D721Med (cell line): Measurements from ENCODE around the gene CD4.

Source experiments
- DNase-seq: peaks from one replicate; pipeline ENCODE4 v3.0.0; 2011; ENCODE audit warnings: low spot score; ENCODE audit not compliant: insufficient read length
- FAIRE-seq: peaks from 2 replicates; lab custom pipeline; 2011; peaks lifted over from hg19 to GRCh38; lab: Jason Lieb, UNC
- TF ChIP-seq, protein P1 (sequence below): IDR thresholded peaks from 2 replicates; pipeline ENCODE4 v1.5.1; 2012; ENCODE audit warnings: mild to moderate bottlenecking, control low read depth; ENCODE audit not compliant: insufficient read depth; ENCODE audit errors: missing control alignments

Gene CD4

GRCh38 chr12:6838854-6839253 lies 49.5 kb downstream of the CD4 start:
- FAIRE-seq (no peak), DNase-seq (no peak)
- TF ChIP-seq, protein P1, sequence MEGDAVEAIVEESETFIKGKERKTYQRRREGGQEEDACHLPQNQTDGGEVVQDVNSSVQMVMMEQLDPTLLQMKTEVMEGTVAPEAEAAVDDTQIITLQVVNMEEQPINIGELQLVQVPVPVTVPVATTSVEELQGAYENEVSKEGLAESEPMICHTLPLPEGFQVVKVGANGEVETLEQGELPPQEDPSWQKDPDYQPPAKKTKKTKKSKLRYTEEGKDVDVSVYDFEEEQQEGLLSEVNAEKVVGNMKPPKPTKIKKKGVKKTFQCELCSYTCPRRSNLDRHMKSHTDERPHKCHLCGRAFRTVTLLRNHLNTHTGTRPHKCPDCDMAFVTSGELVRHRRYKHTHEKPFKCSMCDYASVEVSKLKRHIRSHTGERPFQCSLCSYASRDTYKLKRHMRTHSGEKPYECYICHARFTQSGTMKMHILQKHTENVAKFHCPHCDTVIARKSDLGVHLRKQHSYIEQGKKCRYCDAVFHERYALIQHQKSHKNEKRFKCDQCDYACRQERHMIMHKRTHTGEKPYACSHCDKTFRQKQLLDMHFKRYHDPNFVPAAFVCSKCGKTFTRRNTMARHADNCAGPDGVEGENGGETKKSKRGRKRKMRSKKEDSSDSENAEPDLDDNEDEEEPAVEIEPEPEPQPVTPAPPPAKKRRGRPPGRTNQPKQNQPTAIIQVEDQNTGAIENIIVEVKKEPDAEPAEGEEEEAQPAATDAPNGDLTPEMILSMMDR, result no peak

- TF ChIP-seq, protein P1, result no peak
- DNase-seq (no peak), FAIRE-seq (peak; percentile 21)
Observed at GRCh38 chr12:6839482-6840201, 50.3 kb downstream of the CD4 start.

DNA sequence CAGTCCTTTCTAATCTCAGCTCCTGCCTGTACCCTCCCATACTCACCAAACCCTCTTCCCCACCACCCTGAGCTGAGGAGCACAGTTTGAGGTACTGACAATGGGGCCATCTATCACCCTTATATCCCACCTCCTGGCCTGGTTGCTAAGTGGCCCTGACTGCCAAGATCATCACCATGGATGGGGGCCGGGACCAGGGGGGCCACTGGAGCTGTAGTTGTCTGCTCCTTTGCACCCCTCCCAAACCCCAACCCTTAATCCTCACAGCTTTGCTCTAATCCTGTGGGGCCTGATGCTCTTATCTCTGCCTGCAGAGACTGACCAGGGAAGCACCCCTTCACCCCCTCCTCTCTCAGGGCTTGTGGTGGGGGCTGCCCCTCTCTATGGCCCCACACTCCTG lies 51.0 kb downstream of the CD4 start:
- TF ChIP-seq, protein P1, result no peak
- peak; percentile 83 for FAIRE-seq
- no peak for DNase-seq

- FAIRE-seq, result no peak
- DNase-seq, result no peak
- TF ChIP-seq, protein P1, result no peak
Observed at GRCh38 chr12:6840761-6841515, 51.6 kb downstream of the CD4 start, which contains the start of gene GNB3. Gene GNB3 (plus strand): TSS chr12:6840925. CDS start chr12:6841288, 363 bp downstream.

- TF ChIP-seq, protein P1, result no peak
- no peak for FAIRE-seq
- DNase-seq, result no peak
Observed at GRCh38 chr12:6842075-6842474, 52.7 kb downstream of the CD4 start.

DNA sequence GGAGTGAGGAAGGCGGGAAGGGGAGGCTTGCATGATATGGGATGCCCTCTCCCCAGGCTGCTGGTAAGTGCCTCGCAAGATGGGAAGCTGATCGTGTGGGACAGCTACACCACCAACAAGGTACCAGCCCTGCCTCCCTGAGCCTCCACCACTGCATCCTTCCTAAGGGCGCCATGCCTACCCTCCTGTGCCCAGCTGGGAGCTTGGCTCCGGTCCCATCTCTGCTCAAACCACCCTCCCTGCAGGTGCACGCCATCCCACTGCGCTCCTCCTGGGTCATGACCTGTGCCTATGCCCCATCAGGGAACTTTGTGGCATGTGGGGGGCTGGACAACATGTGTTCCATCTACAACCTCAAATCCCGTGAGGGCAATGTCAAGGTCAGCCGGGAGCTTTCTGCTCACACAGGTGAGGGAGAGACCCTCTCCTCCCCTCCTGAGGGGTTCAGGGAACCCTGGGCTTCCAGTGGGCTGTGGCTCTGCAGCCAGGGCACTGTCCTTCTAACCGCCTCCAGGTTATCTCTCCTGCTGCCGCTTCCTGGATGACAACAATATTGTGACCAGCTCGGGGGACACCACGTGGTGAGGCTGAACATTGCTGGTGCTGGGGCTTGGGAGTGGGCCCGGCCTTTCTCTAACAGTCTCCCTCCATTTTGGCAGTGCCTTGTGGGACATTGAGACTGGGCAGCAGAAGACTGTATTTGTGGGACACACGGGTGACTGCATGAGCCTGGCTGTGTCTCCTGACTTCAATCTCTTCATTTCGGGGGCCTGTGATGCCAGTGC lies 54.0 kb downstream of the CD4 start:
- no peak for DNase-seq
- no peak for FAIRE-seq
- TF ChIP-seq, protein P1, result peak; percentile 3
